ENCODE results near the gene ABR. TPM values are rescaled to one million over a fixed set of nuclear protein-coding genes. Genes with fewer than 3 reads are reported as not detected.

Gene ABR
- total RNA-seq, 1 donor from 2014 or later: 110 TPM

- no peaks in the 10 kb centered on the region for H3K4me1 Mint-ChIP-seq (ENCODE audit: unreplicated experiment)
- H3K4me3 Mint-ChIP-seq (ENCODE audit: unreplicated experiment): no peak overlapping the region
- no peaks in the 10 kb centered on the region for H3K9me3 Mint-ChIP-seq (ENCODE audit: unreplicated experiment)
- TF ChIP-seq CTCF (IDR thresholded peaks at IDR 0.05): no peak
- H3K27me3 Mint-ChIP-seq (ENCODE audit: unreplicated experiment): no peaks in the 10 kb centered on the region
- peaks cover 26% of the 10 kb centered on the region for H3K36me3 Mint-ChIP-seq (ENCODE audit: unreplicated experiment)
- DNase-seq (ENCODE audit: extremely low spot score, unreplicated experiment): no peak
- H3K27ac Mint-ChIP-seq (ENCODE audit: unreplicated experiment): no peak overlapping the region
Observed at GRCh38 chr17:1072551-1072961, 107.2 kb downstream of the ABR start.

GRCh38 chr17:1071103-1071825 lies 108.5 kb downstream of the ABR start:
- Mint-ChIP-seq H3K27me3 (ENCODE audit: unreplicated experiment) (no peaks in the 10 kb centered on the region), H3K9me3 (ENCODE audit: unreplicated experiment) (no peaks in the 10 kb centered on the region), H3K27ac (ENCODE audit: unreplicated experiment) (no peak overlapping the region), H3K4me3 (ENCODE audit: unreplicated experiment) (no peak overlapping the region), H3K4me1 (ENCODE audit: unreplicated experiment) (no peaks in the 10 kb centered on the region), H3K36me3 (ENCODE audit: unreplicated experiment) (peaks cover 34% of the 10 kb centered on the region)
- TF ChIP-seq CTCF (IDR thresholded peaks at IDR 0.05): no peak
- DNase-seq (ENCODE audit: extremely low spot score, unreplicated experiment): no peak

GRCh38 chr17:1070411-1070810 lies 109.4 kb downstream of the ABR start:
- H3K9me3 Mint-ChIP-seq (ENCODE audit: unreplicated experiment): no peaks in the 10 kb centered on the region
- TF ChIP-seq CTCF (IDR thresholded peaks at IDR 0.05): no peak
- no peaks in the 10 kb centered on the region for H3K27me3 Mint-ChIP-seq (ENCODE audit: unreplicated experiment)
- no peaks in the 10 kb centered on the region for H3K4me1 Mint-ChIP-seq (ENCODE audit: unreplicated experiment)
- DNase-seq (ENCODE audit: extremely low spot score, unreplicated experiment): no peak
- H3K36me3 Mint-ChIP-seq (ENCODE audit: unreplicated experiment): peaks cover 40% of the 10 kb centered on the region
- H3K27ac Mint-ChIP-seq (ENCODE audit: unreplicated experiment): no peak overlapping the region
- H3K4me3 Mint-ChIP-seq (ENCODE audit: unreplicated experiment): no peak overlapping the region

GRCh38 chr17:1069847-1070246 lies 109.9 kb downstream of the ABR start:
- Mint-ChIP-seq H3K27ac (ENCODE audit: unreplicated experiment) (no peak overlapping the region), H3K36me3 (ENCODE audit: unreplicated experiment) (peaks cover 40% of the 10 kb centered on the region), H3K4me3 (ENCODE audit: unreplicated experiment) (no peak overlapping the region), H3K27me3 (ENCODE audit: unreplicated experiment) (no peaks in the 10 kb centered on the region), H3K9me3 (ENCODE audit: unreplicated experiment) (no peaks in the 10 kb centered on the region), H3K4me1 (ENCODE audit: unreplicated experiment) (no peaks in the 10 kb centered on the region)
- no peak for DNase-seq (ENCODE audit: extremely low spot score, unreplicated experiment)
- TF ChIP-seq CTCF (IDR thresholded peaks at IDR 0.05): no peak

- no peak overlapping the region for H3K4me3 Mint-ChIP-seq (ENCODE audit: unreplicated experiment)
- H3K36me3 Mint-ChIP-seq (ENCODE audit: unreplicated experiment): peaks cover 38% of the 10 kb centered on the region
- no peak for DNase-seq (ENCODE audit: extremely low spot score, unreplicated experiment)
- H3K27me3 Mint-ChIP-seq (ENCODE audit: unreplicated experiment): no peaks in the 10 kb centered on the region
- no peak overlapping the region for H3K27ac Mint-ChIP-seq (ENCODE audit: unreplicated experiment)
- H3K4me1 Mint-ChIP-seq (ENCODE audit: unreplicated experiment): no peaks in the 10 kb centered on the region
- H3K9me3 Mint-ChIP-seq (ENCODE audit: unreplicated experiment): no peaks in the 10 kb centered on the region
- TF ChIP-seq CTCF (IDR thresholded peaks at IDR 0.05): no peak
Observed at GRCh38 chr17:1068356-1068755, 111.4 kb downstream of the ABR start.

Measured in osteocyte (in vitro differentiated cells).